NCI-H1436 (cell line): ENCODE results near the gene MPP4.

Source experiments
- DNase-seq: peaks from one replicate; lab custom pipeline; 2025; lab: John Stamatoyannopoulos, UW

The MPP4 gene

GRCh38 chr2:201698588-201699226 is at the start of gene MPP4:
MPP4 (minus strand) TSS chr2:201698644; CDS start chr2:201693954, 4,690 bp downstream.
- no peak for DNase-seq

GRCh38 chr2:201746551-201746950 is 48.1 kb upstream of the MPP4 start:
- DNase-seq: no peak

GRCh38 chr2:201735486-201735885 is 37.0 kb upstream of the MPP4 start:
- no peak for DNase-seq

GRCh38 chr2:201734111-201734510 is 35.7 kb upstream of the MPP4 start:
- no peak for DNase-seq

GRCh38 chr2:201733544-201733943 is 35.1 kb upstream of the MPP4 start:
- DNase-seq: no peak

- DNase-seq: no peak
Measured at GRCh38 chr2:201730651-201731285, 32.3 kb upstream of the MPP4 start.

GRCh38 chr2:201715459-201715858 is 17.0 kb upstream of the MPP4 start:
- no peak for DNase-seq

GRCh38 chr2:201712726-201713125 is 14.3 kb upstream of the MPP4 start:
- DNase-seq: no peak

- DNase-seq: no peak
Measured at GRCh38 chr2:201709747-201710146, 11.3 kb upstream of the MPP4 start.

- DNase-seq: no peak
Measured at GRCh38 chr2:201709049-201709448, 10.6 kb upstream of the MPP4 start.

- DNase-seq: no peak
Measured at GRCh38 chr2:201707753-201708152, 9.3 kb upstream of the MPP4 start.

- DNase-seq: no peak
Measured at GRCh38 chr2:201707142-201707541, 8.7 kb upstream of the MPP4 start.

GRCh38 chr2:201704536-201704935 is 6.1 kb upstream of the MPP4 start:
- no peak for DNase-seq

GRCh38 chr2:201701646-201702045 is 3.2 kb upstream of the MPP4 start:
- no peak for DNase-seq

- no peak for DNase-seq
Measured at GRCh38 chr2:201699416-201699815, 972 bp upstream of the MPP4 start.

GRCh38 chr2:201697899-201698298 is 545 bp downstream of the MPP4 start:
- DNase-seq: no peak

- no peak for DNase-seq
Measured at GRCh38 chr2:201696151-201696659, 2.2 kb downstream of the MPP4 start.

GRCh38 chr2:201685156-201685555 is 13.3 kb downstream of the MPP4 start:
- no peak for DNase-seq

GRCh38 chr2:201680743-201681142 is 17.7 kb downstream of the MPP4 start:
- DNase-seq: no peak

GRCh38 chr2:201678401-201678800 is 20.0 kb downstream of the MPP4 start:
- DNase-seq: no peak

- DNase-seq: no peak
Measured at GRCh38 chr2:201675454-201675853, 23.0 kb downstream of the MPP4 start.

- no peak for DNase-seq
Measured at GRCh38 chr2:201674794-201675193, 23.6 kb downstream of the MPP4 start.

GRCh38 chr2:201674298-201674697 is 24.1 kb downstream of the MPP4 start:
- DNase-seq: no peak

GRCh38 chr2:201673546-201673945 is 24.9 kb downstream of the MPP4 start:
- DNase-seq: no peak
